ENCODE data around the gene DNAH17. TPM values are rescaled to one million over a fixed set of nuclear protein-coding genes. Genes with fewer than 3 reads are reported as not detected.

DNAH17 gene
- polyA plus RNA-seq, 1 of the 3 experiments (the other 2 are of a cell fraction): not detected

GRCh38 chr17:78619334-78619733, 42.1 kb upstream of the DNAH17 start:
- H3K79me2 ChIP-seq (ENCODE audit: insufficient read depth): no peaks in the 10 kb centered on the region
- H4K20me1 ChIP-seq (ENCODE audit: insufficient read depth): no peaks in the 10 kb centered on the region
- no peak overlapping the region for H3K4me3 ChIP-seq (ENCODE audit: low read depth in 2 of 2, low read length in 1 of 2)
- no peak overlapping the region for H3K4me2 ChIP-seq
- no peaks in the 10 kb centered on the region for H3F3A ChIP-seq (replicated peaks; ENCODE audit: insufficient read depth)
- no peaks in the 10 kb centered on the region for H3K9me2 ChIP-seq
- no peak overlapping the region for H3K27ac ChIP-seq (ENCODE audit: low read depth in 2 of 2, low read length in 1 of 2)
- ChIA-PET CTCF (interaction anchor here (1.1 to 1.3 kb wide), 2 partner anchors 22 to 197 kb away, joined by 3 read pairs; no protein-coding TSS in a partner anchor), POLR2A (no interaction called here)
- WGBS (ENCODE audit: low lambda C conversion rate): 74% methylated on average over 5 of the region's 5 CpGs
- H3K36me3 ChIP-seq (replicated peaks in 1 of 2; ENCODE audit: control insufficient read depth in 1 of 2, insufficient read depth in 2 of 2, low read length in 1 of 2): no peaks in the 10 kb centered on the region
- H3K27me3 ChIP-seq (ENCODE audit: insufficient read depth): 0 out of 2 replicates have a peak, but pooled peaks cover 3% of the 10 kb centered on the region
- no peak overlapping the region for H2AFZ ChIP-seq (ENCODE audit: low read depth)
- TF ChIP-seq TCF12 (IDR thresholded peaks at IDR 0.05): no peak
- no peak for TF ChIP-seq RCOR1 (IDR thresholded peaks at IDR 0.05; ENCODE audit: low read length)
- TF ChIP-seq PBX3 (IDR thresholded peaks at IDR 0.05): no peak
- no peak for TF ChIP-seq GABPA (IDR thresholded peaks at IDR 0.05; ENCODE audit: low read depth)
- no peak for TF ChIP-seq EZH2phosphoT487 (IDR thresholded peaks at IDR 0.05; ENCODE audit: borderline replicate concordance, low read depth)
- no peak for TF ChIP-seq GATA2 (CRISPR knock-in tag; IDR thresholded peaks at IDR 0.05)
- no peak for TF ChIP-seq MXI1 (IDR thresholded peaks at IDR 0.05; ENCODE audit: low read depth, low read length)
- no peak for TF ChIP-seq JUND (IDR thresholded peaks at IDR 0.05)
- no peak for TF ChIP-seq FOXJ3 (CRISPR knock-in tag; IDR thresholded peaks at IDR 0.05)
- TF ChIP-seq TEAD4 (IDR thresholded peaks at IDR 0.05; ENCODE audit: borderline replicate concordance, insufficient read depth): no peak
- no peak for TF ChIP-seq ELF1 (IDR thresholded peaks at IDR 0.05)
- TF ChIP-seq ZBTB33 (IDR thresholded peaks at IDR 0.05; ENCODE audit: borderline replicate concordance, low read depth): no peak
- TF ChIP-seq USF1 (IDR thresholded peaks at IDR 0.05; ENCODE audit: borderline replicate concordance, low read depth): no peak
- no peak for TF ChIP-seq EP300 (IDR thresholded peaks at IDR 0.05; ENCODE audit: borderline replicate concordance in 1 of 2, low read depth in 1 of 2, low read length in 1 of 2)
- TF ChIP-seq SMC3 (IDR thresholded peaks at IDR 0.05; ENCODE audit: low read depth, low read length): no peak
- no peak for TF ChIP-seq USF2 (IDR thresholded peaks at IDR 0.05; ENCODE audit: borderline replicate concordance, low read depth, low read length)
- no peak for TF ChIP-seq MAX (IDR thresholded peaks at IDR 0.05; ENCODE audit: low read depth)
- TF ChIP-seq REST (IDR thresholded peaks at IDR 0.05; ENCODE audit: low read depth, low read length): no peak
- H3K9ac ChIP-seq: no peak overlapping the region
- H3K4me1 ChIP-seq (ENCODE audit: control insufficient read depth in 1 of 2, insufficient read depth in 2 of 2, low read depth in 1 of 2, low read length in 1 of 2): peaks cover 0 to 7% of the 10 kb centered on the region in 2 experiments; a peak in 1 of 4 replicates
- H3K9me3 ChIP-seq: no peaks in the 10 kb centered on the region
- DNase-seq: no peak

All from SK-N-SH (cell line).